Stimulated activated CD8-positive, alpha-beta memory T cell treated with anti-CD3 and anti-CD28 coated beads, Interleukin-12 subunit alpha, Interleukin-12 subunit beta, amount 100 ng/mL, for 24 hours (primary cell): ENCODE results near the gene ABCA13.

Experiments used
- DNase-seq: peaks from one replicate; pipeline ENCODE4 v3.0.0-alpha.2; 2020; ENCODE audit errors: extremely low read depth

The ABCA13 gene

GRCh38 chr7:48518092-48518491 lies 346.8 kb downstream of the ABCA13 start:
- no peak for DNase-seq

GRCh38 chr7:48522692-48523091 lies 351.4 kb downstream of the ABCA13 start:
- DNase-seq = no peak

DNA sequence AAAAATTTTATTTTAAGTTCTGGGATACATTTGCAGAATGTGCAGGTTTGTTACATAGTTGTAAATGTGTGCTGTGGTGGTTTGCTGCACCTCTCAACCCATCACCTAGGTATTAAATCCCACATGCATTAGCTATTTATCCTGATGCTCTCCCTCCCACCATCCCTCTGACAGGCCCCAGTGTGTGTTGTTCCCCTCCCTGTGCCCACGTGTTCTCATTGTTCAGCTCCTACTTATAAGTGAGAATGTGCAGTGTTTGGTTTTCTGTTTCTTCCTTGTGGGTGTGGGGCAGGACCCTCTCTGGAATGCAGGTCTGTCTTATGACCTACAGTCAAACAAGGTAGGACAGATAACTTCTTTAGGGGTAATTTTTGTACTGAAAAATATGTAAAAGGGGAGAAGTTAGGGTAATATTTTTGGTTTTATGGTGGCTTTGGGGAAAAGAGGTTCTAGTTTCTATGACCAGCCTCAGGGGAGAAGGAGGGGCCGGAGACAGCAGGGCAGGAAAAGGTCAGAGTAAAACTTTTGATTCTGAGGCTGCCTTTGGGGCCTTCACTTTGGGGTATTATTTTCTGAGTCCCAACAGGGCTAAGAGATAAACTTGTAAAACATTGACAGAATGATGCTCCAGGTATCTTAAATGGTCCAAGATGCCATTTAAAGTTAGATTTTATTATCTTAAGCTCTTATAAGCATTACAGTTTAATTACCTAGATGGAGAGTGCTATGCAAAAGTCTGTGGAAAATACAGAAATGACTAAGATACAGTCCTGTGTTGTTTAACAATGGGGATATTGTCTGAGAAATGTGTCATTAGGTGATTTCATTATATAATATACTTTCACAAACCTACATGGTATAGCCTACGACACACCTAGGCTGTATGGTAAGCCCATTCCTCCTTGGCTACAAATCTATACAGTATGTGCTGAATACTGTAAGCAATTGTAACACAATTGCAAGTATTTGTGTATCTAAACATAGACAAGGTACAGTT lies 354.8 kb downstream of the ABCA13 start:
- DNase-seq = no peak

DNA sequence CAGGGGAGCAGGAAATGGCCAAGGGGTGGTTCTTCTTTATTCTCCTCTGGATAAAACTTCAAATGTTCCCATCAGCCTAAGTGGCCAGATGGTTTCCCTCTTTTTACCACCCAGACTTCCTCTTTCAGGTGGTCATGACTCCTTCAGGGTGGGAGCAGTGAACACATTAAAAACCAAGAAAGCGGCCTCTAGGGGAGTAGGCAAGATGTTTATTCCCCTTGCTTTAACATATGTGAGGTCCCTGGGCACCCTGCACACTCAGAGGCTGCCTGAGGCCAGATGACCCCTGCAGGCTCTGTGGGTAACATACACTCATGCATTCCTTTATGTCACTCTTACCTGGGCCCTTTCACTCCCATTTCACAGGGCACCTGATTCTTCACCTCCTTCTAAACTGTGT lies 357.4 kb downstream of the ABCA13 start:
- DNase-seq = no peak

- no peak for DNase-seq
Measured at GRCh38 chr7:48537561-48537960, 366.3 kb downstream of the ABCA13 start.

GRCh38 chr7:48540746-48541145 lies 369.5 kb downstream of the ABCA13 start:
- DNase-seq = no peak

- no peak for DNase-seq
Measured at GRCh38 chr7:48548667-48549066, 377.4 kb downstream of the ABCA13 start.

- no peak for DNase-seq
Measured at GRCh38 chr7:48551652-48552051, 380.4 kb downstream of the ABCA13 start.

DNA sequence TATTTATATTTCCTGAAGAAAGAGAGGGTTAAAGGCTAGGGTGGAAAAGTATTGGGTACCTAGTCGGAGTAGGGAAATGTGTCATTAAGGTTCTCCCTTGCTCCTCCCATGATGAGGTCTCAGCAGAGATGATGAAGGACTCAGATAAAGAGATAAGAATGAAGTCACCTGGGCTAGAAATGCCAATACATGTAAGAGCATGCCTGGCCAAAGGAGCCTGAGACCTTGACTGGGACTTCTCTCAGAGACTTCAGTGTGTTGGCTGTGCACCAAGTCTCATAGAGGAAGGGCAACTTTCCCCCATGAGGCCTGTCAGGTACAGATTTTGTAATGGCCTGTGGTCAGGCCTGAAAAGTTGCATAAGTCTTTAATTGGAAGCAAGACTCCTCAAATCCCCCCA lies 392.1 kb downstream of the ABCA13 start:
- DNase-seq = no peak

- no peak for DNase-seq
Measured at GRCh38 chr7:48575516-48575915, 404.3 kb downstream of the ABCA13 start.

DNA sequence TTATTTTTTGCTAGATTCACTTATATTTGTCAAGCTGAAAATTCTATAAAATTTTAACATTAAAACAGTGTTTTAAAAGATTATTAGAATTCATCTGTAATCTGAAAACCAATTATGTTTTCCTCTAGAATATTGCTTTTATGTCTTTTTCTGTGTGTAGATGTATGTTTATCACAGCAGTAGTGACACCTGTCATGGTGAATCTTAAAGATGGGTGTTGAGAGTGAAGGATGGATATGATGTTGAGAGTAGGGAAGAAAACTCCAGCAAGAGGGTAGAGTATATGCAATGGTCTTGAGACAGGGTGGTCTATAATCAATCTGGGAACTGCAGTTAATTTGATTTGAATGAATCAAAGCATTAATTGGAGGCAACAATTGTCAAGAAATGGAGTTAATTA lies 416.2 kb downstream of the ABCA13 start:
- no peak for DNase-seq

- DNase-seq = no peak
Measured at GRCh38 chr7:48594349-48594748, 423.1 kb downstream of the ABCA13 start.

GRCh38 chr7:48595756-48596155 lies 424.5 kb downstream of the ABCA13 start:
- no peak for DNase-seq

GRCh38 chr7:48610705-48611104 lies 439.4 kb downstream of the ABCA13 start:
- DNase-seq = no peak

GRCh38 chr7:48611993-48612392 lies 440.7 kb downstream of the ABCA13 start:
- DNase-seq = no peak

GRCh38 chr7:48617508-48617907 lies 446.2 kb downstream of the ABCA13 start:
- DNase-seq = no peak

GRCh38 chr7:48617993-48618392 lies 446.7 kb downstream of the ABCA13 start:
- DNase-seq = no peak

DNA sequence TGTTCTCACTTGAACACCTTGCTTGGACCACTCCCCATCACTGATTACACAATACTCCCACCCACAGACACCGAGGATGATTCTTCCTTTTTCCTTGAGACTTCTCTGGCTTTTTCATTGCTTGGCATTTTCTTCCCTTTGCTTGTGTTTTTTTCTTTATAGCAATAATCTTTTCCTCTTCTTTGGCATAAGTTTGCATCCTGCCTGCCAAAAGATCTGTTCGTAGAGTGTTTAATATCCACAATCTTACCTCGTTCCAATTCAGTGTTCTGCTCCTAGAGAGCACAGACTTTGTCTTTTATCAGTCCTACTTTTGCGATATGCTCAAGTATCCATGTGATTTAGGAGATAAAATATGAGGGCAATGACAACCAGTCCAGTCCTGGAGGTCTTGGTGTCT lies 449.8 kb downstream of the ABCA13 start:
- no peak for DNase-seq

GRCh38 chr7:48627164-48627563 lies 455.9 kb downstream of the ABCA13 start:
- no peak for DNase-seq

- no peak for DNase-seq
Measured at GRCh38 chr7:48628793-48629349, 457.6 kb downstream of the ABCA13 start.

- DNase-seq = no peak
Measured at GRCh38 chr7:48634116-48634632, 462.9 kb downstream of the ABCA13 start.

DNA sequence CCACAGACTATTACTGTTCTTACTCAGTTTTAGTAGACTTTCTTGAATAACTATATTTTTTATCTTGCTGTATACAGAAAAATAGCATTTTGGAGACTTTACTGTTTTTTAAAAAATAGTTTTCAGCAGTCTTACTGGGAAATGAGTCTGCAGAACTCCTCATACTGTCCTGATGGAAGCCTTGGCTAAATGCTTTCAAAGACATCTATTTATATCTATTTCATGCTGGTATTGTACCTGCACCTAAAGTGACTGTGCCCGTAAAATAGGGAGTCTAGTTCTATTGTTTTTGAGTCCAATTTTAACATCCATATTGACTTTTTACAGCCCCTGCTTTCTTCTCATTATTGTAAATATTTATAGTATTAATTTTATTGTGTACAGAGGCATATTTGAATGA lies 464.5 kb downstream of the ABCA13 start:
- DNase-seq = no peak

DNA sequence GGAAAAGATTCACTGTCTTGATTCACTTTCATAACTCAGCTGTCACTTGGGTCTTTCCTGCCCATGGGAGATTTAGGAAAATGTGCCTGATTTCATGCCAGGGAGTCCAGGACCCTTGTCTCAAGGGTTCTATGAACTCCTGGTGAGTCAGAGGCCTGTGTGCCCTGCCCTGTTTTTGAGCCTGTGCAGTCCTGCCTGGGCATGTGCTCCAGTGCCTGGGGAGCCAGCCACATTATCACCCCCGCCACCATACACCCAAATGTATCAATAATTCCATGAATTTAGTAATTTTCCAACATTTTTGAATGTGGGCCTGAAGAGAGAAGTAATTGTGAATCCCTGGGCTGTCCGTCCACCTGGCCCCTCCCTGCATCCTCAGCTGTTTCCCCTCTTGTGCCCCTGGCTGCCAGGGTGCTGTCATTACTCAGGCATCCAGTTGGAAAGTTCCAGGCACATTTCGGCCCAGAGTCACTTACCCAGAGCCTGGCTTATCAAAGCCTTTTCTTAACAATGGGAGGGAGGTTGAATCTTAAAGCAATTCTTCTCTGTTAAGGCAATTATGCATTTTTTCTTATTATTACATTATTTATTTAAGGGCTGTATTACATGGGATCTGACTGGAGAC lies 465.2 kb downstream of the ABCA13 start:
- no peak for DNase-seq
